ENCODE measurements around the gene STXBP3.
A peak's percentile ranks its signal among the peaks of the same experiment; 100 is the strongest.
"Not testable (repeated sequence)": the region's sequence is repeated elsewhere in the genome, so short reads cannot be mapped to it uniquely, and the experiment has no call there.

STXBP3 gene, protein sequence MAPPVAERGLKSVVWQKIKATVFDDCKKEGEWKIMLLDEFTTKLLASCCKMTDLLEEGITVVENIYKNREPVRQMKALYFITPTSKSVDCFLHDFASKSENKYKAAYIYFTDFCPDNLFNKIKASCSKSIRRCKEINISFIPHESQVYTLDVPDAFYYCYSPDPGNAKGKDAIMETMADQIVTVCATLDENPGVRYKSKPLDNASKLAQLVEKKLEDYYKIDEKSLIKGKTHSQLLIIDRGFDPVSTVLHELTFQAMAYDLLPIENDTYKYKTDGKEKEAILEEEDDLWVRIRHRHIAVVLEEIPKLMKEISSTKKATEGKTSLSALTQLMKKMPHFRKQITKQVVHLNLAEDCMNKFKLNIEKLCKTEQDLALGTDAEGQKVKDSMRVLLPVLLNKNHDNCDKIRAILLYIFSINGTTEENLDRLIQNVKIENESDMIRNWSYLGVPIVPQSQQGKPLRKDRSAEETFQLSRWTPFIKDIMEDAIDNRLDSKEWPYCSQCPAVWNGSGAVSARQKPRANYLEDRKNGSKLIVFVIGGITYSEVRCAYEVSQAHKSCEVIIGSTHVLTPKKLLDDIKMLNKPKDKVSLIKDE

DNA sequence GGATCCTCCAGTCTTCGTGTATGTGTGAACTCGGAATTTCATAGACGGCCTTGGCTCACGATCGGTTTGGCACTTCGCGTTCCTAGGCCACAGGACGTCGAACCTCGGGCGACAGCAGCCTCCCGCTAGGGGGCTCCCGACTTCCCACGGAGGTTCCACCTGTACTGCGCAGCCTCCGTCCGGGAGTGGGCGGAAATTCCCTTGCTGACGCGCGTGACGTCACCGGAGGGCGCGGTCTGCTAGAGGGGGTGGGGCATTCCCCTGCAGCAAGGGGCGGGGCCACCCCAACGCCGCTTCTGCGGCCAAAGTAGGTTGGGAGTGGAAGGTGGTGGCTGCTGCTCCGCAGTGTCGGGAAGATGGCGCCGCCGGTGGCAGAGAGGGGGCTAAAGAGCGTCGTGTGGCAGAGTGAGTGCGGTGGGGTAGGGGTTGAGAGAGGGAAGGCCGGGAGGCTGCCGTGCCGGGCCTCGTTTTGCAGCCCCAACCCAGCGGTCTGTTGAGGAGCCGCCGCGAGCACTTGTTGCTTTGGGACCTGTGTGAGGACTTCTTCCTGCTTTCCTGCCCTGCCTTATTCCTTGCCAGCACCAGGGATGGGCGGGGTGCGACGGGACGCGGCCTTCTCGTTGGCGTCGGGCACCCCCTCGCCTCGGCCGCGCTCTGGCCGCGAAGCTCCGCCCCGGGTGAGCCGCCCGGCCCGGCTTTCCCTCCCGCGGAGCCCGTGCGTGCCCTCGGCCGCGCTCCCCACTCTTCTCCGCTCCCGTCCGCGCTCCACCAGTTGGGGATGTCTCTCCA lies at the start of gene STXBP3:
Gene STXBP3 (plus strand): TSS at position 293 of the 789 bp plus-strand sequence. CDS start 64 bp downstream, at position 357.
- peak; percentile 96 for DNase-seq

DNA sequence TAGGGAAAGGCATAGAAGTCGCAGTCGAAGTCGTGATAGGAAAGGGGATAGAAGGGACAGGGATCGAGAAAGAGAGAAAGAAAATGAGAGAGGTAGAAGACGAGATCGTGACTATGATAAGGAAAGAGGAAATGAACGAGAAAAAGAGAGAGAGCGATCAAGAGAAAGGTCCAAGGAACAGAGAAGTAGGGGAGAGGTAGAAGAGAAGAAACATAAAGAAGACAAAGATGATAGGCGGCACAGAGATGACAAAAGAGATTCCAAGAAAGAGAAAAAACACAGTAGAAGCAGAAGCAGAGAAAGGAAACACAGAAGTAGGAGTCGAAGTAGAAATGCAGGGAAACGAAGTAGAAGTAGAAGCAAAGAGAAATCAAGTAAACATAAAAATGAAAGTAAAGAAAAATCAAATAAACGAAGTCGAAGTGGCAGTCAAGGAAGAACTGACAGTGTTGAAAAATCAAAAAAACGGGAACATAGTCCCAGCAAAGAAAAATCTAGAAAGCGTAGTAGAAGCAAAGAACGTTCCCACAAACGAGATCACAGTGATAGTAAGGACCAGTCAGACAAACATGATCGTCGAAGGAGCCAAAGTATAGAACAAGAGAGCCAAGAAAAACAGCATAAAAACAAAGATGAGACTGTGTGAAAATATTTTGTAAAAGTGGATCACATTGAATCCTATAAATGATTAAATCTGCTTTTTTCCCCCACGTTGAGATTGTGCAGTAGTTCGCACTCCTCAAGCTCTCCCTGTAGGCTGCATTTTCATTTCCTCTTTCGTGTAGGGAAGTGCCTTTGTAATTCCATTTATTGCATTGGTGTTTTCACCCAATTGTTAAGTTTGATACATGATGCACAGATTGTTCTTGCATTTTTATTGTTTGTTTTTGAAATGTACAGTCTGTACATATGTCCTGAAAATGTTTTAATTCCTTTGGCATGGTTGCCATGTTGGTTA lies 46.8 kb upstream of the STXBP3 start:
- DNase-seq, result no peak

DNA sequence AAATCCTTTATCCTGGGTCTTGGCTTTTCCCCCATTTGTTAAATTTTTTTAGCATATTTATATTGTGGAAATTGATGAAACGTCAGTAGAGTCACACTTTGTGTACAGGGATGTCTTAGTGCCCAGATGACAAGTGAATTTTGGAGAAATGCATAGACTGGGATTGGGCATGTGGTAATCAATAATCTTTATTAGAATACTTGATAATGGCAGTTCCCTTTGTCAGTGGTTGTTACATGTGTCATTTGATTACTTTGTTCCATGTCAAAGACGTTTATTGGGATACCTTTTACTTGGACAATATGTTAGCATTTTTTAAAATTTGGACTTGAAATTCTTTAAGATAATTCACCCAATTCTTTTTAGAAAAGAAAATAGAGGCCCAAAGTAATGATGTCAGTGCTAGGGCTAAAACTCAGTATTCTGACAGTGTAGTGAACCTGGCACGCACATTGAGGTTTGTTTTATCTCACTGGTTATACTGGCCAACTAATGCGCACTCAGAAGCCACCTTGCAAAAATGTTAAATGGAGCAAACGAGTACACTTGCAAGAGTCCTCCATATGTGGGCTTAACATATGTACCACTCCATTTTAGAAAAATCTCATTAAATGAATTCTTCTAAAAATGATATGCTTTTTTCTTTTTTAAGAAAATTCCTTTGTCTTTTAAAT lies 45.2 kb upstream of the STXBP3 start:
- no peak for DNase-seq

DNA sequence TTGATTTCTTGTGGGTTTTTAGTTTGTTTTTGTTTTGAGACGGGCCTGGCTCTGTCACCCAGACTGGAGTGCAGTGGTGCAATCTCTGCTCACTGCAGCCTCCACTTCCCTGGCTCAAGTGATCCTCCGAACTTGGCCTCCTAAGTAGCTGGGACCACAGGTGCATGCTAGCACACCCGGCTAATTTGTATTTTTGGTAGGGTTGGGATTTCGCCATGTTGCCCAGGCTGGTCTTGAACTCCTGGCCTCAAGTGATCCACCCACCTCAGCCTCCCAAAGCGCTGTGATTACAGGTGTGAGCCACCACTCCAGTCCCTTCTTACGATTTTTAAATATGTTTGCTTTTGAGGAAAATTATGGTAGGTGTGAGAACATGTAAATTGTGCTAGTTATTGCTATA lies 44.4 kb upstream of the STXBP3 start:
- not testable (repeated sequence) for DNase-seq

DNA sequence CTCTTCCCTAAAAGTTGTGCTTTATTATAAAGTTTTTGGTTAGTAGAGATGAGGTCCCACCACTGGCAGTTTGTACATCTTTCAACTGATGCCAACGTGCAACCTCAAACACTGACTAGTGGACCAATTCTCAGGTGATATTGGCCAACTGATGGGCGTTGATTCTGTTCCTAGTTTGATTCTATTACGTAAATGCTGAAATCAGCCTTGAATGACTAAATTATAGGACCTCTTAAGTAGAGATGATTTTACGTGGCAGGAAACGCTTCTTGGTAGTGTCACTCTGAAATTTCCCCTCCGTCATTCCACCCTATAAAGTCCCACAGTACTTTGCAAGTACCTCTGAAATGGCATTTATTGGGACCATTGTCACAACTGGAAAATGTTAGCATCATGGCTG lies 42.5 kb upstream of the STXBP3 start:
- DNase-seq, result no peak

DNA sequence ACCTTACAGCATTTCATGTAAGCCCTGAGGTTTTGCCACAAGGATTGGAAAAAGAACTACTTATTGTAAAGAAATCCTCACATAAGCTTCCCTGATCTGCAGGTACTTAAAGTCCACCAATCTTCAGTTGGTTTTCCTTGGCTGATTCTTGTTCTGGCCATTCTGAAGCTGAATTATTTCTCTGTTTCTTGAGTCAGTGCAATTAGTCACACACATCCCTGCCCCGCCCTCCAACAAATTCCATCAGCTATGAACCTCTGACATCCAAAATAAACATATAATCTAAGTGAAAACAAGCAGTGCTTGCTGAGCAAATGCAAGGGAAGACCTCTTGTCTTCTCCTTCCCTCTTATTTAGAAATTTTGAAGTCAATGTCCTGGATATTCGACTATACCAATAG lies 42.0 kb upstream of the STXBP3 start:
- no peak for DNase-seq

DNA sequence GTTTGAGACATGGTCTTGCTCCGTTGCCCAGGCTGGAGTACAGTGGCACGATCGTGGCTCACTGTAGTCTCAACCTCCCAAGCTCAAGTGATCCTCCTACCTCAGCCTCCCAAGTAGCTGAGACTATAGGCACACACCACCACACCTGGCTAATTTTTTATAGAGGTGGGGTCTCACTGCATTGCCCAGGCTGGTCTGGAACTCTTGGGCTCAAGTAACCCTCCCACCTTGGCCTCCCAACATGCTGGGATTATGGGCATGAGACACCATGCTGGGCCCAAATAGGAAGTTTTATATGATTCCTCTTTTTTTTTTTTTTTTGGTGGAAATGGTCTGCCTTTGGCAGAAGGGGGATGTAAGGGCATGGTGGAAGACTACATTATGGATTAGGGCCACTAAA lies 39.8 kb upstream of the STXBP3 start:
- DNase-seq, result no peak

DNA sequence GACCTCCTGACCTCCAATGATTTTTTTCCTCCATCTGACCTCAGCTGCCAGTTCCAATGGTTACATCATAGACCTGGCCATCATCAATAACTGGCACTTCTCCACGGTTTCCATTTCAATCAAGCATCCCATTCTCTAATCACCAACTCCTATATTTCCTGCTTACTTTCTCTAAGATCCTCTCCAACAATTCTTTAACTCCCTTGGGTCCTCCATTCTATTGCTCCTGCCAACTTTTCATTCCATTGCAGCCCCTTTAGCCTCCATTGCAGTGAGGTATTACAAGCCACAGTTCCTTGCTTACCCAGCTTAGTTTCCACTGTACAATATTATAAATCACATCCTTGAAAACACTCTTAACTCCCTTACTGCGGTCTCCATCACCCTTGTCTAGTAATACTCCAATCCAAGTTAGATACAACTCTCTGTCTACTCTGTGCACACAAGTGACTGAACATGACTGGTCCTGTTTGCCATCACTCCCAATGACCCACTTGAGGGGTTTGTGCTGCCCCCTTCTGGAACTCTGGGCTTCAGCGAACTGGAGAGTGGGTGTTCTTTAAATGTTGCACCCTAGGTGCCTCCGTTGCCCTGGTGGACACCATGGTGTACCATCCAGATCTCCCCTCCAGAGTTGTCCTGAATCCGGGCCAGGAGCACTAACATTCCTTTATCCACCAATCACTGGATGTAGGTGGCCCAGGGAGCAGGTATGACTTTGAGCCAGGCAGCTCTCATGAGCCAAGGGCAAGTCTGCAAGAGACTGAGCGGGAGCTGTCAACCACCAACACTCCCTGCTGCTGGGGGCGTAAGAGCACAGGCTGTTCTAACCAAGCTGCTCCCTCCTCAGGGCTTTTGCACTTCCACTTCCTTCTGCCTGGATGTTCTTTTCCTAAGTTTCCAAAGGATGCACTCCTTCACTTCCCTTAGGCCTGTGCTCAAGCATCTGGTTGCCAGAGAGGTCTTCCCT lies 37.5 kb upstream of the STXBP3 start:
- DNase-seq, result peak; percentile 14

DNA sequence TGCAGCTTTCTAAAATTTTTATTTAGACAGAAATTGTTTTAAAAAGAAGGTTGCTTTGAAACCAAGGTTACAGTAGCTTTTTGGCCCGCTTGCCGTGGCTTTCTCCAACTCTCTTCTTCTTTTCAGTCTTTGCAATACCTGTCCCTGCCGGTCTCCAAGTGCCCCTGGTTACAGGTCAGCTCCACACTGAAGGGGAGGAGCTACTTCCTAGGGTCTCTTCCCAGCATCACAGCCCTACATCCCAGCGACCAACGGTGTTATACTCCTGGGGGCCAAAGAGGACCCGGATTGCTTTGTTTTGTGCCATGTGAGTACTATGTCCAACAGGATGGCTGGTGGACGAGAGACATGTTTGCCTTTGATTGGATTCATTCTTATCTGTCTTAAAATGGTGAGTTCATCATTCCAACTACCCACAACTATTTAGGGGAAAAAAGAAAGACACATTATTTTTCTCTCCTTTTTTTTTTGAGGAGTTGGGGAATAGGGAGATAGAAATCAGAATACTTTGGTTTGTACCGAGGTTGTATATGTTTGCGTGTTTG lies 33.8 kb upstream of the STXBP3 start, which contains the start of gene FNDC7:
Gene FNDC7 (plus strand): TSS at position 303 of the 545 bp plus-strand sequence. CDS start 26 bp downstream, at position 329.
- DNase-seq, result peak; percentile 24

DNA sequence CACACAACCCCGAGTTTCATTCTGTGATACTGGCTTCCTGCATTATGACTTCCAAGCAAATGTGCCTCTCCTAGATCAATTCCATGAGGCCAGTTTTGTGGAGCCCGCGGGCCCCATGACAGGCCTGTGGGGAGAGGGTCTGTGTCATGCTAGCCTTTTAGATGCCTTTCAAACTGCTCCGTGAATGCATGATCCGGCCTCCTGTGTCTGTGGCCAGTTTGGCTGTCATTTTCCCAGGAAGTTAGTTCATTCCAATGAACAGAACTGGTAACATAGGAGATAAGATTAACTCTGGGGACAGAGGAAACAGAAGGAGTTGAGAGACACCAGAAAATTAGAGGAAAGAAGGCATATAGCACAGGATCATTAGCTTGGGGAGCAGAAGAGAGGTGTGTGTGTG lies 30.5 kb upstream of the STXBP3 start:
- DNase-seq, result no peak

DNA sequence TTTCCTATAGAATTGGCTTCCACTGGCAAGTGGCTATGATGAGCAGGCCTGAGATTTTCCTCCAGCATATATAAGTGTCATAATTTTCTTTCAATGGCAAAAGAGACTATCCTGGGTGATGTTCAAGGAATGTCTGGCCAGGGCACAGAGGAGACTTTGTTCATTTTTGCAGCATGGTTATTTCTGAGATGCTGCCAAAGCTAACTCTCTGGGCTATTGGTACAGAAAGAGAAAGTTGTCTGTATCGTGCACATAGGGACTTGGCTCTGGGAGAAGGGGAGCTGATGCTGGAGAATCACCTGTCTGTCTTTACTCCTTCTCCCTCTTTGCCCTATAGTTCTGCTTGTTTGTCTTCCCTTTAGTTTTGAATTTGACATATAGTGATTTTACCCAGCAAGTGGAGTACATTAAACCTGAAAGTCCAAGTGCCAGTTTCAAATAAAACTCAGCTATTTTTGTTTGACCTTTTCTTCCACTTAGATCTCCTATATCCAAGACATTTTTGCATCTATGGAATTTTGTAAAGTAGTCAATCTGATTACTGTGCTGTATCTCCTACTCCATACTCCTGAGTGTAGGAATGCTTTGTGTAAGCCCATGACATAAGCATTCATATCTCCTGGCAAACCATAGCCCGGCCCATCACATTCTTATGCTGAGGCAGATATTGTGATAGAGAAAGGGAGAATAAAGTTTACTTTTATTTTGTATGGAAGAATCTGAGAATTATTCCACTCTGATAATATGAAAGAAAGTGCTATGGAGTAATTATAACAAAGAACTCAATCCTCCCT lies 29.8 kb upstream of the STXBP3 start:
- DNase-seq, result no peak

DNA sequence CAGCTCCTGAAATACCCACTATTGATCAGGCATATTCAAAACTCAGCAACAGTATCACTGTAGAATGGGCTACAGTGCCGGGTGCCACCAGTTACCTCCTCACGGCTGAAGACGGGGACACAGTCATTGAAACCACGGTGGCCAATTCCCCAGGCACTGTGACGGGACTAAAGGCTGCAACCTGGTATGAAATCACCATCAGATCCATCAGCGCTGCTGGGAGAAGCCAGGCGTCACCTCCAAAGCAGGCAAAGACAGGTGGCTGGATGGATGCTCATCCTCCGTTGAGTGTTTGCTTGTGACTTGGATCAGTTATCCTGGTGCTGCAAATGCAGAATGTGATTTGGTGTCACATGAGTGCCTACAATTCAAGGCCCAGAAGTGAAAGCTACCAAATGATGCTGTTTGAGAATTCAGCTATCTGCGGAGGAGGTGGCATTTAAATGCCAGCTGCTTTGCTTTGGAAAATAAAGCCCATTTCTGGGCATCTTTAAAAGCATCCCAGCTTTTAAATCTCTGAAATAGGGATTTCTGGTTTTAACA lies 28.6 kb upstream of the STXBP3 start:
- no peak for DNase-seq

DNA sequence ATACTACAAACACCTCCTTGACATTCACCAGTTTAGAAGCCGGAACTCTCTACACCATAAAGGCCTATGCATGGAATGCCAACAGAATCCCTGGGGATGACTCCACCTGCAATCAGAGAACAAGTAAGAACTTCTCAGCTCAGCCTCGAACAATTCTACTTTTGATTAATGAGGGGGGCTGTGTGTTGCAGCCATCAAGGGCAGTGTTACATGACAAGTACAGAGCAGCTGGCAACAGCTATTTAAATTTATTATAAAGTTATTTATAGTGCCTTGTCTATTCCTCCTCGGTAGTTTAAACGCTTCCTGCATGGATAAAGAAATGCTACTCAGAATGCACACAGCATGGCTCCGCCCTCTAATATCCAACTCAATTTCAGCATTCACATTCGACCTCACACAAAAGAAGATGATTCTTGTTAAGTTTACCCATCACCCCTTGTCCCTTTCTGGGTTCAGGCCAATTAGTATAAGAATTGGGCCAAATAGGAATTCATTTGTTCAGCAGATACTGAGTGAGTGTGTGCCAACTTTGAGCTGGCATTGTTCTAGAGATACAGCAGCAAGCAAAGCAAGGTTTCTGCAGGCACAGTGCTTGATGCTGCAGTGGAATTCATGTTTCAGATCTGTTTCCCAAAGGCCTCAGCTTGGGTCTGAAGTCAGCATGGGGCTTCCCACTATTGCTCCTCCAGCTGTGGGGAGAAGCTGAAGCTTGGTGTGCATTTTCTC lies 27.4 kb upstream of the STXBP3 start:
- DNase-seq, result peak; percentile 27

DNA sequence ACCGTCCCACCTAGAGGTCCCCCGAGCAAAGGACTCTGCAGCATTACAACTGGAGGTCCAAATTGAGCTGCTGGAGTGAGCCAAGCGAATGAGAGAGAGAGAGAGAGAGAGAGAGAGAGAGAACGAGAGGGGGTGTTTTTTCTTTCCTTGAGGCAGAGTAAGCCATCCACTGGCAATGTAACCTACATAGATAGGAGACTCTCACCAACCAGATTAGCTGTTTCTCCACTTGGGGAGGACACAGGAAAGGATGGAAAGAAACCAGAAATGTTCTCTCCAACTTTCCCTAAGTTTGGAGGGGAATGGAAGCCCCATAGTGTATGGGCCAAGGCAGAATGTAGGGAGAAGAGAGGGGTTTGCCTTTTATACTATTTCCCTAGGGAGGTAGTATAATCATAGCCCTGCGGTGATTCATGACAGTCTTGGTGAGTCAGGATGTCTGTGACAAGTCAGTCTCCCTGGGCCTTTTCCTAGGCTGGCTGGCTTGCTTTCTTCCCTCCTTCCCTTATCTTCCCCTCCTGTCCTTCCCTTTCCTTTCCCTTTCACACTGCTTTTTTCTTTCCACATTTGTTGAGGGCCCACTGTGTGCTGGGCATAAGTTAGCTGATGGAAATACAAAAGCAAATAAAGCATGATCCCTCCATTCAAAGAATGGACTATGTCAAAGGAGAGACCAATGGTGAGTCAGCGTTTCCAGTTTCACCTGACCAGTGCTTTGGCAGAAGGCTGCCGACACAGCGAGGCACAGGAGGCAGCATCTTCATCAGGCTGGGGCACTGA lies 26.6 kb upstream of the STXBP3 start:
- DNase-seq, result peak; percentile 61

DNA sequence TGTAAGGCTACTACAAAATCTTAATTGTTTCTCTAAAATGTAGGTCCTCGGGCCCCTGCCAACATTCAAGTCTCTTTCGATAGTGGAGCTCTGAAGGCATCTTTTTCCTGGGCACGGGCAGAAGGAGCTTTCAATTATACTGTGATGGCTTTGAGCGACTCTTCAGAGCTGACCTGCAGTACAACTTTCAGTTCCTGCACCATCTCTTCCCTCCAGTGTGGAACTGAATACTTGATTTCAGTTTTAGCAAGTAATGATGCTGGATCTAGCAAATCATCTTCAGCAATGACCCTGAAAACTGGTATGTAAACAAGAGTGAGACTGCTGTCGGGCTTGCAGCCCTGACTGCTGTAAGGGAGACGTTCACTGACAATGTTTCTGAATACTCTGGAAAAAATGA lies 24.2 kb upstream of the STXBP3 start:
- no peak for DNase-seq

DNA sequence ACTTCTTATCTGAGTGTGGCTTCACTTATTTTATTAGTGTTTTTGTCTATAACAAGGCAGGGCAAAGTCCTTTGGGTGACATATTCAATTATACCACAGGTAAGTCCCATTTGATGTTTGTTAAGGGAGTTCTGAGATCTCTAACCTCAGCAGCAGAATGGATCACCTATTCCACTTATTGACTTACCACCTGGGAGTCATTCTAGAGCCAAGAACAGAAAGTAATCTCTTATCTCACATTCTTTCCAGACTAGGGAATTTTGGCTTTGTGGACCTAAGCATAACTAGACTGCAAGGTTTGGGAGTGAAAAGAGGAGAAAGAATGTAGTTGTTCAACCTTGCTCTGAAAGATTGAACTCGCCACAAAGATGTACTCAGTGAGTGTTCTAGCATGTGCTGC lies 20.6 kb upstream of the STXBP3 start:
- DNase-seq, result no peak

DNA sequence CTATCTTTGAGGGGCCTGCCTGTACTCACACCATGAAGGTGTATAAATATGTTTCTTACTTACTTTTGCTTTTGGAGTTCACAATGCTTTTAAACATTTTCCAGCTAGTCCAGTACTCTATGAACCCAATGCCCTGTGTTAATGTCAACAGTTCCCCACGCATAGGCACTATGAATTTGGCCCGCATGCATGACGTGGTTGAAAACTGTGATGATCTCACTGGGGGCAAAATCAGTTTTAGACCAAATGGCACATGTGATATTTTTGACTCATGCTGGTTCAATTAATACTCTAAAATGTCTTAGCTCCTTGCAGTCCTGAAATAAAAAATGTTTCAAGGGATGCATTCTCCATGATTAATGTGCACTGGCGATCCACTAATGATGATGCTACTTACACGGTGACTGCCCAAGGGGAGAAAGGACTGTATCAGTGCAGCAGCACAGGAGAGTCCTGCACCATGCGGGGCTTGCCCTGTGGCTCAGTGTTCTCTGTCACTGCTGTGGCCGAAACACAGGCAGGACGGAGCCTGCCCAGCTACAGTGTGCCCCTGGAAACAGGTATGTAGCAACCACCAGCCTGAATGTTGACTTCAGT lies 18.0 kb upstream of the STXBP3 start:
- DNase-seq, result no peak

Measured in NCI-H69 (cell line).